ENCODE measurements around the gene SMG7.

The SMG7 gene

DNA sequence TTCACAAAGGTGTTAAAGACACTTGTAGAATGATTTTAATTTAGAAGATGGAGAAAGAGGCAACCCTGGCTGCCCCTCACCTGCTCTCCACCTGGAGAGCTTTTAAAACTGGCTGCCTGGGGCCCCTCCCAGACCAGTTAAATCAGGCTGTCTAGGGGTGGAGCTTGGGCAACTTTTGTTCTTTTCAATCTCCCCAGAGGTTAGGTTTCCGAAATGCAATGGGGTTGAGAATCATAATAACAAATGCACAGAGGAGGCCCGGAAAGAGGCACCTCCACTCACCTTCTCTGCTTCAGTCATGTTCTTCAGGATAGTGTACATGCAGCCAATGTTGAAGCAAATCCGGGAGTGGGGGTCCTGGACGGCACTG lies 117.6 kb downstream of the SMG7 start:
- no peak for DNase-seq (ENCODE audit: low read depth in 2 of 2)

DNA sequence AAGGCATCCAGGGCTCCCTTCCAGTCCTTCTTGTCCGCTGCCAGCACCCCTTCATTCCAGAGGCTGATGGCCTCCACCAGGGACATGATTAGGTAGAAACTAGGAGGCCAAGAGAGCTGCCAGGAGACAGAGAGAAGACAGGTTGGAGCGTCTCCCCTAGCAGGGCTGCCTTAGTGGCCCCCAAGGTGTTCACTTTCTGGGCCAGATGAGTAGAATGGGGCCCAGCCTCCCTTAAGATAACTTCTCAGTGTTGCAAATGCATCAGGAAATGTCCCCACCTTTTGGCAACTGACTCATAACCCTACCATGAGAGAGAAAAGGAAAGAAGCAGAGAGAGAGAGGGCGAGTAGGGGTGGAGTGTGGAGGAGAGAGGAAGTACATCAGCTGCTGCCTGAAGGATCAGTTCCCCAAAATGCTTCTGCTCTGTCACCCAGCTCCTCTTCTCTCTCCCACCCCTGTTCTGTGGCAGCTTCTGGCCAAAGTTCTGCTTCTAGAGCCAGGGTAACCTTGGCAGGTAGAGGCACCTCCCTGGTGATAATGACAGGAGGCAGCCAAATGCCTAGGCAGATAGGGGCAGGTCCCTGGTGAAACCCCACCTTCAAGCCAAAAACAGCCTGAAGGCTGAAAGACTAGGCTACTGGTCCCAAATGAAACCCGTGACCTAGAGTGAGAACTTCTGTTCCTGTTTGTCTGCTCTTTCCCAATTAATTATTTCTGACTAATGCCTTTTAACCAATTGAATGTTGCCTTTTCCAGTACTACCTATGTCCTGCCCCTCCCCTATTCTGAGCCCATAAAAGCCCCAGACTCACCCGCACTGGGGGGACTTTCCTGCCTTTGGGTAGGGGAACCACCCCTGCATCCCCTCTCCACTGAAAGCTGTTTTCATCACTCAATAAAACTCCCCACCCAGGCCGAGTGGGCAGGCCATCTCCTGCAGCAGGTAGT lies 118.2 kb downstream of the SMG7 start, which contains the start of gene NCF2:
Gene NCF2, minus strand, starts transcription at position 216 of the 948 bp plus-strand sequence. Its CDS starts 130 bp downstream, at position 86.
- no peak for DNase-seq (ENCODE audit: low read depth in 2 of 2)

- no peak for DNase-seq (ENCODE audit: low read depth in 2 of 2)
Observed at GRCh38 chr1:183592733-183593132, 120.4 kb downstream of the SMG7 start.

DNA sequence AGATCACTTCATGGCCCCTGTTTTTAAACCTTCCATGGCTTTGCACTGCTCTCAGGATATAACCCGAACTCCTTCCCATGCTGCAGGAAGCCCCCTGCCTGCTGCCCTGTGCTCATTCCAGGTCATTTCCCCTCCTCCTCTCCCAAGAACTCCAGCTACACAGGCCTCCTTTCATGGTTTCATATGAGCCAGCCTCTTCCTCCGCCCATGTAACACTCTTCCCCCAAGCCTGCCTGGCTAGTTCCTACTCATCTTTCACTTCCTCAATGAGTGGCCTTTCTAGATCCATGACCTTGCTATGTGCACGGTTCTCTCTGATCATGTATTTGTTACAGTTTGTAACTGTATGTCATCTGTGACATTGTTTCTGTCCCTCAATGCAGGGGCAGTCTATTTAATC lies 121.1 kb downstream of the SMG7 start:
- no peak for DNase-seq (ENCODE audit: low read depth in 2 of 2)

DNA sequence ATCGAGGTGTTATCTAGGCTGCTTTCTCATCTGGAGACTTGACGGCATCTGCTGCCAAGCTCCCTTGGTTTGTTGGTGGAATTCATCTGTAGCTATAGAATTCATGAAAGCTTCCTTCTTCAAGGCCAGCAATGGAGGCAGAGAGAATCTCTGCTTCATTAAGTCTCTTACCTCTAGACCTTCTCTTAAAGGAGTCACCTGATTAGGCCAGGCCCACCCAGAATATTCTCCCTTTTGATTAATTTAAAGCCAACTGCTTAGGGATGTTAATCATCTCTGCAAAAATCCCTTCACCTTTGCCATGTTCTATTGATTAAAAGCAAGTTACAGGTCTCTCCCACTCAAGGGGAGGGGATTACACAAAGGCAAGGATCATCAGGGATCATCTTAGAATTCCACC lies 123.2 kb downstream of the SMG7 start:
- no peak for DNase-seq (ENCODE audit: low read depth in 2 of 2)

DNA sequence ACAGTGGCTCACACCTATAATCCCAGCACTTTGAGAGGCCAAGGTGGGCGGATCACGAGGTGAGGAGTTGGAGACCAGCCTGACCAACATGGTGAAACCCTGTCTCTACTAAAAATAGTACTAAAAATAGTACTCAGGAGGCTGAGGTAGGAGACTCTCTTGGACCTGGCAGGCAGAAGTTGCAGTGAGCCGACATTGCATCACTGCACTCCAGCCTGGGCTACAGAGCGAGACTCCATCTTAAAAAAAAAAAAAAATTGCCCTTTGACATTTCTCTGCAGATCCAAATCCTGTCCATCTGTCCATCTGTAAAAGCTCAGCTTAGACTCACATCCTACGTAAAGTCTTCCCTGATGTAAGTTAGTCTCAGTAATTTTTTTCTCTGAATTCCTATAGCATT lies 124.2 kb downstream of the SMG7 start:
- no peak for DNase-seq (ENCODE audit: low read depth in 2 of 2)

- no peak for DNase-seq (ENCODE audit: low read depth in 2 of 2)
Observed at GRCh38 chr1:183597656-183598347, 125.5 kb downstream of the SMG7 start.

DNA sequence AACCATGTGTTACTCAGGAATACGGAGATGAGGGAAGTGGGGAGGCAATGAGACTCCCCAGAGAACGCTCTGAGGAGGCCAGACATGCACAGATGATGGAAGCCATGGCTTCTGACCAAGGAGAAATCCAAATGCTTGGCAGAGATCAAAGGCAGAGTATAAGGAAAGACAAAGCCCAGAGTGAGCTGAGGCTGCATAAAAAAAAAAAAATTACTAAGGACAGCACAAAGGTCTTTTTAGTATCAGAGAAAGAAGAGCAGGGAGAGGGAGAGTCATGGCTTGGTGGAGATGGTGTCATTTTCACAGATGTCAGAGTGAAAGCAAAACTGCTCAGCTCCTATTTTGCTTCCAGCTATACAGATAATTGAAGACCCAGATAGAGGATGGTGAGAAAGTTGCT lies 126.1 kb downstream of the SMG7 start:
- DNase-seq (ENCODE audit: low read depth in 2 of 2) = no peak

- no peak for DNase-seq (ENCODE audit: low read depth in 2 of 2)
Observed at GRCh38 chr1:183600136-183600535, 127.8 kb downstream of the SMG7 start.

DNA sequence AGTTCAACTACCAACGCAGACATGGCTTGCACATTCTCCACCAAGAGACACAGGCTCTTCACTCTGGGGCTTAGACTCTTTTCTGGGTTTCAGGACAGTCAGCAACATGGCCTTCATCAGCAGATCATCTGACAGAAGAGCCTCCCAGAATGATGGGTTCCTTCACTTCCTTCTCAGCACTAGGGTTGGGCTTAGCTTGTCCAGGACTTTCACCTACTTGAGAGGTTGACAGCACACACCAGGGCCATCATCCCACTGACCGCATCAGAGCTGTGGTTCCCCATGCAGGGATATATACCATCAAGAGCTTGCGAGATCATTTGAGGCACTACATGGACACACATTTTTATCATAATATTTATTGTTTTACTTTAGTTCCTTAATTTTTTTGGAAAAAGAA lies 128.3 kb downstream of the SMG7 start:
- DNase-seq (ENCODE audit: low read depth in 2 of 2) = no peak

- no peak for DNase-seq (ENCODE audit: low read depth in 2 of 2)
Observed at GRCh38 chr1:183602510-183602909, 130.2 kb downstream of the SMG7 start.

All from fibroblast of skin of left biceps (primary cell).